ENCODE measurements around the gene TNFSF4.
"Not testable (repeated sequence)": the region's sequence is repeated elsewhere in the genome, so short reads cannot be mapped to it uniquely, and the experiment has no call there.

Gene TNFSF4

DNA sequence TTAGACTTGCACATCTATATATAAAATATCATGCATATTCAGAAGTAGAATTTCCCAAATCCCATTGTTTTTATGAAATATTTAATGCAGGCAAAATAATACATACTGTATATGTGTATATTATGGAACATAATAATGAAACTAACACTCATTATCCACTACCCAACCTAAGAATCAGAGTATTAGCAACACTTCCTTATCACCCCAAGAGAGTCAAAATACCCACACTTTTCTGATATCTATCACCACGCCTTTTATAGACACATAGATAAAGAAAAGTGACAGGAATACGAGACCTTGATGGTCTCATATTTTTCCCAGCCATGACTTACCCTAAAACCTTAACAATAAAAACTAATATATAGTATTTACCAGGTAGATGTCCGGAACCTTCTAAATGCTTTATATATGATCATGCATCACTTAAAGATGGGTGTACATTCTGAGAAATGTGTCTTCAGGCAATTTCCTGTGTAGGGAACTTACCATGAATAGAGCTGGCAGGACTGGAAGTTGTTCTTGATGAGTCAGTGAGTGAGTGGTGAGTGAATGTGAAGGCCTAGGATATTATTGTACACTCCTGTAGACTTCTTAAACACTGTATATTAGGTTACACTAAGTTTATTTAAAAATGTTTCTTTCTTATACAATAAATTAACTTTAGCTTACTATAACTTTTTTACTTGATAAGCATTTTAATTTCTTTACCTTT is 45.5 kb downstream of the TNFSF4 start:
- DNase-seq: no peak

DNA sequence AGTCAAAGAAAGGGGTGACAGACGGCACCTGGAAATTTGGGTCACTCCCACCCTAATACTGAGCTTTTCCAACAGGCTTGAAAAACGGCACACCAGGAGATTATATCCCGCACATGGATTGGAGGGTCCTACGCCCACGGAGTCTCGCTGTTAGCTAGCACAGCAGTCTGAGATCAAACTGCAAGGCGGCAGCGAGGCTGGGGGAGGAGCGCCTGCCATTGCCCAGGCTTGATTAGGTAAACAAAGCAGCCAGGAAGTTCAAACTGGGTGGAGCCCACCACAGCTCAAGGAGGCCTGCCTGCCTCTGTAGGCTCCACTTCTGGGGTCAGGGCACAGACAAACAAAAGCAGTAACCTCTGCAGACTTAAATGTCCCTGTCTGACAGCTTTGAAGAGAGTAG is 53.2 kb downstream of the TNFSF4 start:
- not testable (repeated sequence) for DNase-seq

DNA sequence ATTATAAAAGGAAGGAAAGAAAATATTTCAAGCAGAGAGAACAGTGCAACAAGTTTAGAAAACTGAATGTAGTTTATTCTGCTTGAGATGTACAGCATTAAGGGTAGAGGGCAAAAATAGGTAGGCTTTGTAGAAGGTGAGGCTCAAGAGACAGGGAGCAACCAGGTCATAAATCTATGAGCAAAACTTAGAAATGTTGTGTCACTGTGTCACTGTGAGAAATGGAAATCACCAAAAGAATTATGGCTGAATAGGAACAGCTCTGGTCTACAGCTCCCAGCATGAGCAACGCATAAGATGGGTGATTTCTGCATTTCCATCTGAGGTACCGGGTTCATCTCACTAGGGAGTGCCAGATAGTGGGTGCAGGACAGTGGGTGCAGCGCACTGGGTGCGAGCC is 53.6 kb downstream of the TNFSF4 start:
- no peak for DNase-seq

DNA sequence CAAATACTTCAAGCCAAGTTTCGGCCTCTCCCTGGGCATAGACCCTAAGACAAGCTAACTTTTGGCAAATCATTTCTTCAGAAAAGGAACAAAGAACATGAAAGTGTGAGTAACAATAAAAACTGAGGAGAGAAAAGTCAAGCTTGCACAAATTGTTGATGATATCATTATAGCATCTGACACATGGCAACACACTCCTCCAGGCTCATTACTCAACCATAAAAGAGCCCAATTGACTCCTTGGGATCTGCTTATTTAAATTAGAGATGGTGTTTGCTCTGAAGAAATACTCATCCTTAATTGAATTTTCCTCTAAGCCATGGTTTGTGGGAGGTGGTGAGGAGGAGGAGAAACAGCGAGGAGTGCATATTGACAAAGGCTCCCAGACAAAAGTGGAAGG is 54.5 kb downstream of the TNFSF4 start:
- DNase-seq: no peak

DNA sequence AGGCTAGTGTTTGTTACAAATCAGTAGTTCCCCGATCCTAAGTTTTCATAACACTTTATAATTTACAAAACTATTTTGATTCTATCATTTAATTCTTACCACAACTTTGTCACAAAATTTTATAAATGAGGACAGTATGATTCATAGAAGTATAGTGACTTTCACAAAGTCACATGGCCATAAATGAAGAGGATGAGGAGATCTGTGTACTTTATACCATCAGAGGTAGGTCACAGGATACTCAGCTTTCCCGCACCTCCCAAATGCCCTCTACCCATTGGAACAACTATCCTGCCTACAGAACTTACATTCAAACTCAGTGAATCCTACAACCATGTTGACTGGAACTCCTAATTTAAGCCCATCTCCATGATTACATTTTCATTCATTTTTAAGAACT is 56.3 kb downstream of the TNFSF4 start:
- DNase-seq: no peak

DNA sequence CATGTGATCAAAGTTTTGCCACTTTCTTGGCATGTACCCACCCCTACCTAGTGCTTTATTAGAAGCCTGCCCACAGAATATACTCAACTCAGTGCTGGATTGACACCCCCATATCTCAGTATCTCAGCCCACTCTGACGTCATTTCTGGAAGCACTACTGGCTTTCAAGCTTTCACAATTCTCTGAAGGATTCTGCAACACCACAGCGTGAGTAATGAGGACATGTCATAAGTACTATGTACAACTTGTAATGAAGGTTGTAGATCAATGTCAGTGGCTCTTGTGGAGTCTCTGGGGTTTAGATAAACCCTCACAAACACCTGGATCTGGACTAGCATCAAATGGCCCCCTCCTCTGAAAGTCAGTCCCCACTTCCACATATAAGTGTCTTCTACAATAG is 57.2 kb downstream of the TNFSF4 start:
- DNase-seq: no peak

DNA sequence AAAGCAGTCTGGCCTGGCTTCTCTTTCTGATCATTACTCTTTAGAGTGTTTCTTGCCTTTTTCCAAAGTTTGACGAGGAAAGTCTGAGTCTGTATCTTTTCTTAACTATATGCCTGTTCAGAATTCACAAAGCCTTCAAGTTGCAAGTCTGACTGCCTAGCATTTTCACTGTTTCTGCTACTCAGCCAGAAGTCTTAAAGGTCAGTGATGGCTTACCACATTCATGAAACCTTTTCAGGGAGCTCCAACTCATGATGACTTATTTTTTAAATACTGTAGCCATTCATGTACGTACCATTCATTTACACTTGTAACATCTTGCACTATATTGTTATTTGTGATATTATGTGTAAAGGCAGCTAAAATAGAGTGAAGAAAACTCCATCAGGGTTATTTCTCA is 58.2 kb downstream of the TNFSF4 start:
- no peak for DNase-seq

DNA sequence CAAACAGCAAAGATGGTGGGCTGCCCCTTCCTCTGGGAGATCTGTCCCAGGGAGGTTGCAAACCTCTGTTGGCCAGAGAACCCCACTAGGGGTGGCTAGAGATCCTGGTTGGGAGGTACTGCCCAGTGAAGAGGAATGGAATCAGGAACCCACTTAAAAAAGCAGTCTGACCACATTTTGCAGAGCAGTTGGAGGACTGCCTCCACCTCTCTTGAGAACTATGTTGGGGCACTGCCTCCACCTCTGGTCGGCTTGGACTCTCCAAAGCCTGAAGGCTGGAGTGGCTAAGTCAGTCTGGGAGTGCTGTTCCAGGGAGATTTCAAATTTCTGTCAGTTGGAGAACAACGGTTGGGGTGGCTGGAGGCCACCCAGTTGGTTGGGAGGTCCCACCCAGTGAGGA is 58.6 kb downstream of the TNFSF4 start:
- no peak for DNase-seq

DNA sequence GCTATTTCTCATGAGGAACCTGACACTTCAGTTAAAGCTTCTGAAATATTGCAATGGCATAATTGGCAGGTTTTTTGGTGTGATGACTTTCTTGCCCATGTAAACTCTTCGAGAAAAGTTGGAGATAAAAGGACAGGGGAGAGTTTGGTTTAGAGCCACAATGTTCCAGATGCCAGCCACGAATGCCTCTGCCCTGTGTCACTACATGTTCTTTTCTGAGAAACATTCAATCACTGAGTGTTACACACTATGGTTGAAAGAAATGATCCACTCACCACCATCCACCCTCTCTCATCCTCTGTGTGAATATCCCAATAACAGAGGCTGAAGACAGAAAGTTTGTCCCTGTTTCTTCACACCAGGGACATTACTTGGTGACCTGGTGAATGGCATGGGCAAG is 66.4 kb downstream of the TNFSF4 start:
- no peak for DNase-seq

DNA sequence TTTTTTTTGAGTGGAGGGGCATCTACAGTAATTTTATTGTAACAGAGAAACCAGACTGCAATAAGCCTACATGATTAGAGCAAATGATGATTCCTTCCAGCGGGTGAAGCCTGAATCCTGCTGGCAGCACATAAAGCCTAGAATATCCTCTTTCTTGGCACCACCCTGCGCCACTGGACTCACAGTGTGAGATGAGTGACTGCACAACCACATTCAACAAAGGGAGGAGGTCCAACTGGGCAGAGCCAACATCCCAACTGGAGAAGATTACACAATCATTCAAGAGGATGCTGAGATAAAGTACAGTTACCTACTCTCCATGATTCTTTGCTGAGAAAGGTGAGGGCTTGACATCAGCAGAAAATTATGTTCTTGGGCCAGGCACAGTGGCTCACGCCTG is 67.4 kb downstream of the TNFSF4 start:
- no peak for DNase-seq

DNA sequence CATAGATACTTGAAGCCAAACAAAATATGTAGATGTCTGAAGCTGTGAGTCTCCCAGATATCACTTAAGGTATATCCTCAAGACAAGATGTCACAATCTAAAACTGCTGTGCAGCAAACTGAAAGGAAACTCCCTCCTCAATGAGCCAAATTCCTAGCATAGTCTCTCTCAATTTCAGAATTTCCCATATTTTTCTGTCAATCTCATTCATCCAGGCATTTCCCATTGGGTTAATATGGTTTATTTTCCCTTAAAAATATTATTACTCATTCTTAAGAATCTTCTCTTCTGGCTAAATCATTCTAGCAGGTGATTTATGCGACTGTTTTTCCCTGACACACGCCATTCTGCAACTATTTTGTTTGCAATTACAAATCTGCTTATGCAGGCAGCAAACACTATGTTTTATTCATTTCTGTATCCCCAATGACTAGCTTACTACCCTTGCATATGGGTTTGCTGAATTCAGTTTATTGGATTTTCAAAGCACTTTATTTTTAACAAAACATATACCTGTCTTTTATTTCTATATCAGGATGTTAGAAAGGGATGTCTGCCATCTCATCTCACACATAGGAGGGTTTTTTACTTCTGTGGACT is 69.9 kb downstream of the TNFSF4 start:
- no peak for DNase-seq

DNA sequence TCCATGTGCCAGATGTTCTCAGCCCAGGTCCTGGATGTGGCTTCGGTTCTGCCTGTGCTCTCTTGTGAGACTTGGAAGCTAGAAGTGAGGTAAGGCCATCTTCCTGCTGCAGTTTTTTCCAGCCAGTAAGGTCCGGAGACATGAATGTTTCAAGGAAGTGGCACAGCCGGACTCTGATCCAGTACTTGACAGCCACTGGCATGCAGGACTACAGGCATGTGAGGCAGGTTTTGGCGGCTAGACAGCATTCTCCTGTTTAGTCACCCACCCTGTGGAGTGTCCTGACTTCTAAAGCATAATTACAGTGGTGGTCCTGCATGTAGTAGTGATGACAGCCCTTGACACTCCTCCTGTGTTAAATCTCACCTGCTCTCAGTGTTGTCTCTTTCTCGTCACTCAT is 72.3 kb downstream of the TNFSF4 start:
- no peak for DNase-seq

DNA sequence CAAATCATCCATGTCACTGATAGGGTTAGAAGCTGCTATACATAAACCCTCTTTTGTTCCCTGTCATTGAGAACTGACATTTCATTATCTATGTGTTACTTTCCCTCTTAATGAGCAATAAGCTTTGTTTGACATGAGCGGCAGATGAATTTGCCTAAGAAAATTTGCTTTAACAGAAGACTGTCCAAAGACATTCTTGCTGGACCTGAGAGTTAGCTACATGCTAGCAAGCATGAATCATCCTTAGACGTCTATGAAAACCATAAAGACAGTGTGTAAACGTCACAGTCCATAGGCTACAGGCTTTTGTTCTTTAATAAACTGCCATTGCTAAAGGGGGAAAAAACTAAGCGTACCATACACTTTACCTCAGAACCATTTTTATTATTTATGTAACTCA is 73.1 kb downstream of the TNFSF4 start:
- DNase-seq: no peak

Measured in NCI-H446 treated with DMSO at 0.1 percent for 48 hours (cell line).